Duodenal mucosa (tissue), 2 donors: ENCODE data around the gene PCAT7.
"Not testable (repeated sequence)": the region's sequence is repeated elsewhere in the genome, so short reads cannot be mapped to it uniquely, and the experiment has no call there.

ENCODE experiments used
- H3K27ac ChIP-seq: one replicate; pipeline ENCODE4 v1.7.0; 2013; ENCODE audit warnings: low read depth, low read length
- H3K27me3 ChIP-seq, 2 donors: one replicate each; pipeline ENCODE4 v1.7.0; 2013; ENCODE audit warnings: low read length in 2 of 2, control low read depth in 1 of 2; ENCODE audit not compliant: insufficient read depth in 2 of 2, control insufficient read depth in 1 of 2
- H3K36me3 ChIP-seq, 2 donors: one replicate each; pipeline ENCODE4 v1.7.0; 2013; ENCODE audit warnings: low read length in 2 of 2, control low read depth in 1 of 2; ENCODE audit not compliant: insufficient read depth in 2 of 2, control insufficient read depth in 1 of 2
- H3K4me1 ChIP-seq, 2 donors: one replicate each; pipeline ENCODE4 v1.7.0; 2013; ENCODE audit warnings: low read length in 2 of 2, control low read depth in 1 of 2; ENCODE audit not compliant: insufficient read depth in 2 of 2, control insufficient read depth in 1 of 2
- H3K4me3 ChIP-seq, 2 donors: one replicate each; pipeline ENCODE4 v1.7.0; 2013; ENCODE audit warnings: low read length in 2 of 2, low read depth in 1 of 2
- H3K9ac ChIP-seq, 2 donors: one replicate each; pipeline ENCODE4 v1.7.0; 2013; ENCODE audit warnings: low read length in 2 of 2, low read depth in 1 of 2
- H3K9me3 ChIP-seq, 2 donors: one replicate each; pipeline ENCODE4 v1.7.0; 2013; ENCODE audit warnings: low read length in 2 of 2, control low read depth in 1 of 2; ENCODE audit not compliant: control insufficient read depth in 1 of 2

PCAT7 gene

DNA sequence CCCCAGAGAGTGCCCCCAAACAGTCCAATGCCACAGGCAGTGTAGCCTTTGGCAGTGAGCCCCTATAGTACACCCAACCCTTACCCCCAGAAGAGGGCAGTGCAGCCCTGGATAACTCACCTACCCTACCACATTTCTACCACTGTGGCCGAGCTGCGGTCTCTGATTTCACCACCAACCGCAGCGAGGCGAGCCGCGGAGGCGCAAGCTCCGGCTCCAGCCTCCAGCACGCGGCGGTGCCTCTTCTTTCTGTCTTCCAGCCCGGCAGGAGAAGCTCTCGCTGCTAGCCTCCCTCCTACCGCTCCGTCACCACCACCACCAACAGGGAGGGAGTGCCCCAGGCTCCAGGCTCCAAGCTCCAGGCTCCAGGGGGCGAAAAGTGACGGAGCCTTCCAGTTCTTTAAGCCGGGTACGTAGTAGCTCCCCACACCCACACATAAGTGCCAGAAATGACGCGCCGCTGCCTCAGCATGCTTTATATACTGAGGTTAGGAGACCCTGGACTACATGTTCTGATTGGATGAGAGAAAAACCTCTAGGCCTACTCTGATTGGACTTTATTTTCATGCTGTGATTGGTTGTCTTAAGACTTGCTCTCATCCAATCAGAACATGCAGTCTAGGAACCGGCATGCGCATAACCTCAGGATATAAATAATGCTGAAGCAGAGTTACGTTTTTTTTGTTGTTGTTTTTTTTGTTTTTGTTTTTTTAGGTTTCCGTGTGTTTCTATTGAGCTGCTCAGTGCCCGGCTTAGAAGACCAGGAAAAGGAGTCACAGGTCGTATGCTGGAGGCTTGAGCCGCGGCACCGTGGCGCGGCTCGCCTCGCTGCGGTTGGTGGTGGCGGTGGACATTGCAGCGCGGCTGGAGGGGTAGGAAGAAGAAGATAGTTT, at the start of gene PCAT7:
PCAT7 (plus strand) TSS at position 645 of the 893 bp plus-strand sequence.
- Histone ChIP-seq H3K27me3 (no peaks in the 10 kb centered on the region), H3K9ac (peak within 1 kb of the TSS; percentile 44 to 77), H3K4me1 (peaks cover 5 to 8% of the 10 kb centered on the region in 2 donors), H3K9me3 (no peaks in the 10 kb centered on the region), H3K36me3 (peaks cover 0 to 5% of the 10 kb centered on the region in 2 donors), H3K27ac (peak within 1 kb of the TSS; percentile 44), H3K4me3 (peak within 1 kb of the TSS; percentile 77 to 79)

DNA sequence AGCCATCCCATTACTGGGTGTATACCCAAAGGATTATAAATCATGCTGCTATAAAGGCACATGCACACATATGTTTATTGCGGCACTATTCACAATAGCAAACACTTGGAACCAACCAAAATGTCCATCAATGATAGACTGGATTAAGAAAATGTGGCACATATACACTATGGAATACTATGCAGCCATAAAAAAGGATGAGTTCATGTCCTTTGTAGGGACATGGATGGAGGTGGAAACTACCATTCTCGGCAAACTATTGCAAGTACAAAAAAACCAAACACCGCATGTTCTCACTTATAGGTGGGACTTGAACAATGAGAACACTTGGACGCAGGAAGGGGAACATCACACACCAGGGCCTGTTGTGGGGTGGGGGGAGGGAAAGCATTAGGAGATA, 48.5 kb upstream of the PCAT7 start:
- not testable (repeated sequence) for H3K27ac ChIP-seq, H3K27me3 ChIP-seq, H3K4me1 ChIP-seq, H3K9me3 ChIP-seq, H3K4me3 ChIP-seq, H3K36me3 ChIP-seq, H3K9ac ChIP-seq

DNA sequence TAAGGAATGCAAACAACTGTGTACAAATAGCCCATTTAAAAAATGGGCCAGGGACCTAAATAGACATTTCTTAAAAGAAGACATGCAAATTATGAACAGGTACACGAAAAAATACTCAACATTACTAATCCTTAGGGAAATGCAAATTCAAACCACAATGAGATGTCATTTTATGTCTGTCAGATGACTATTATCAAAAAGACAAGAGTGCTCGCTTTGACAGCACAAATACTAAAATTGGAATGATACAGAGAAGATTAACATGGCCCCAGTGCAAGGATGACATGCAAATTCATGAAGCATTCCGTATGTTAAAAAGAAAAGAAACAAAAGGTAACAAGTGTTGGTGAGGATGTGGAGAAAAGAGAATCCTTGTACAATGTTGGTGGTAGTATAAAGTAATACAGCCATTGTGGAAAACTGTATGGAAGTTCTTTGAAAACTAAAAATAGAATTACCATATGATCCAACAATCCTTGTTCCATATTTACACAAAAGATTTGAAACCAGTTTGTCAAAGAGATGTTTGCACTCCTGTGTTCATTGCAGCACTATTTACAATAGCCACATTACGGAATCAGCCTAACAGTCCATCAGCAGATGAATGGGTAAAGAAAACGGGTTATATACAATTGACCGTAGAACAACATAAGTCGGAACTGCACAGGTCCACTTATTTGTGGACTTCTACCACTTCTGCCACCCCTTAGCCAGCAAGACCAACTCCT, 47.2 kb upstream of the PCAT7 start:
- Histone ChIP-seq H3K27ac (no peak overlapping the region), H3K36me3 (no peaks in the 10 kb centered on the region), H3K9ac (no peak overlapping the region), H3K9me3 (no peaks in the 10 kb centered on the region), H3K4me3 (no peak overlapping the region), H3K4me1 (no peaks in the 10 kb centered on the region), H3K27me3 (no peaks in the 10 kb centered on the region)

DNA sequence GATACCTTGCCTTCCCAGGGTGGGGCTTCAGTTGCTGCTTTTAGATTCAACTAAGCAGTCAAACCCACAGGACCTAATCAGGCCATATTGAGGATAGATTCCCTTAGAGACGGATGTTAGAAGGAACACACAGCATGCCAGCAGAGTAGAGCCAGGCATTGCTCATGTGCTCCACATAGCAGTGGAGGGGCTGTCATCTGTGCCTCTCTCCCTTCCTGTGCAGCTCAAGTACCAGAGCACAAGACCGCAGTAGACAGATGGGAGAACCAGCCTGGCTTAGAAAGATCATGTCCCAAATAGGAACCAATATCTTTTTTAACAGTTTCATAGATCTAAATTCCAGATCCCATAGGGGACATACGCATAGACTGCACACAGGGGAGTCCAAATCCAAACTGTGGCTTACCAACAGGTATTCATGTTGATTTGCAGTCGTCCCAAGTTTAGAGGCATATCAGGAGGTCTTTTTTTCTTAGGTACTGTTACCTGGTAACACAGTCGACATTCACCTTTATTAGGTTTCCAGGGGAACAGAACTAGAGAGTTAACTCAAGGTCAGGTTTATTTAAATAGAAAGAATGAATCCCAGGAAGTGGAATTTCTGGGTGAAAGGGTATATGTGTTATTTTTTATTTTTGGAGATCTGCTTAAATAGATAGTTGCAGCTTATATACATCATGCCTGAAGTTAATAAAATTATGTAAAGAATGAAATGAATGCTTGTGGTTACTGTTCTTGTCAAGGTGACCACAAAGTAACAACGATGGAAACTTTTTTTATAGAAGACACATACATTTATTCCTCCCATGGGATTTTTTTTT, 43.5 kb upstream of the PCAT7 start:
- Histone ChIP-seq H3K27me3 (no peaks in the 10 kb centered on the region), H3K27ac (no peak overlapping the region), H3K9ac (no peak overlapping the region), H3K9me3 (no peaks in the 10 kb centered on the region), H3K36me3 (no peaks in the 10 kb centered on the region), H3K4me3 (no peak overlapping the region), H3K4me1 (no peaks in the 10 kb centered on the region)

DNA sequence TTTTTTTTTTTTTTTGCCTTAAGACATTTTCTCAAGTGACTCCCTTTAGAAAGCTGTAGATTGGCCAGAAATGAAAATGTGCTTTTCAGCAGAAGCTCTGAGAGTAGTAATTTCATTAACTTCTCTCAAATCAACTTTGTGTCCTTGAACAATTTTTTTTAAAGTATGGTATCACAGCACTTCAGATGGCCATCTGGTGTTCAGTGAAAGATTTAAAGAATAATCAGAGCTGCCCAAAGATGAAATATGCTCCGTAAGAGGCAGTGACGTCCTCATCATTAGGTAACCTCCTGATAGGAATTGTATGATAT, 43.0 kb upstream of the PCAT7 start:
- no peaks in the 10 kb centered on the region for H3K9me3 ChIP-seq
- no peak overlapping the region for H3K4me3 ChIP-seq
- no peaks in the 10 kb centered on the region for H3K4me1 ChIP-seq
- no peaks in the 10 kb centered on the region for H3K36me3 ChIP-seq
- no peak overlapping the region for H3K9ac ChIP-seq
- H3K27me3 ChIP-seq, result no peaks in the 10 kb centered on the region
- H3K27ac ChIP-seq, result no peak overlapping the region

DNA sequence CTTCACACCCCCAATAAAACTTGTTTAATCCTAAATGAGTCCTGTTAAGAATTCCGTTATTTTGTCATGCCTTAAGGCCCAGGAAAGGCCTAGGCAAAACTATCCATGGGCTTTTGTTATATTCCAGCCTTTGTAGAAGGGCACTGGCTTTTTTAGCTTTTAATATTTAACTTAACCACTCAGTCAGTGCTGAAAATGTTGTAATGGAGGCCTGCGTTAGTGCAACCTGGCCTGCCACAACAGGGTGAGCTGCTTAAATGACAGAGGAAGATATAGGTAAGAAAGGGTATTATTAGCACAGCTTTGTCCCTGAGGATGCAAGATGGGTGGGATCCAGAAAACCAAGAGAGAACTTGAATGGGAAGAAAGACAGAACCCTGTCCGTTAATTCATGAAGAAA, 40.2 kb upstream of the PCAT7 start:
- Histone ChIP-seq H3K4me3 (no peak overlapping the region), H3K27me3 (no peaks in the 10 kb centered on the region), H3K4me1 (no peaks in the 10 kb centered on the region), H3K9me3 (no peaks in the 10 kb centered on the region), H3K9ac (no peak overlapping the region), H3K27ac (no peak overlapping the region), H3K36me3 (no peaks in the 10 kb centered on the region)

DNA sequence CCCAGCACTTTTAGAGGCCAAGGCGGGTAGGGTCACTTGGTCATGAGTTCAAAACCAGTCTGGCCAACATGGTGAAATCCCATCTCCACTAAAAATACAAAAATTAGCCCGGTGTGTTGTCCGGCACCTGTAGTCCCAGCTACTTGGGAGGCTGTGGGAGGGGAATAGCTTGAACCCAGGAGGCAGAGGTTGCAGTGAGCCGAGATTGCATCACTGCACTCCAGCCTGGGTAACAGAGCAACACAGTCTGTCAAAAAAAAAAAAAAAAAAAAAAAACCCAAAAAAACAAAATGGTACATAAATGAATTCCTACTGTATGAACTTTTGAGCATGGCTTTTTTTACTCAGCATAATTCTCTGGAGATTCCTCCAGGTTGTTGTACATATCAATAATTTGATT, 37.6 kb upstream of the PCAT7 start:
- Histone ChIP-seq H3K4me1 (no peaks in the 10 kb centered on the region), H3K9me3 (no peaks in the 10 kb centered on the region), H3K9ac (no peak overlapping the region), H3K27me3 (no peaks in the 10 kb centered on the region), H3K36me3 (no peaks in the 10 kb centered on the region), H3K4me3 (no peak overlapping the region), H3K27ac (no peak overlapping the region)

DNA sequence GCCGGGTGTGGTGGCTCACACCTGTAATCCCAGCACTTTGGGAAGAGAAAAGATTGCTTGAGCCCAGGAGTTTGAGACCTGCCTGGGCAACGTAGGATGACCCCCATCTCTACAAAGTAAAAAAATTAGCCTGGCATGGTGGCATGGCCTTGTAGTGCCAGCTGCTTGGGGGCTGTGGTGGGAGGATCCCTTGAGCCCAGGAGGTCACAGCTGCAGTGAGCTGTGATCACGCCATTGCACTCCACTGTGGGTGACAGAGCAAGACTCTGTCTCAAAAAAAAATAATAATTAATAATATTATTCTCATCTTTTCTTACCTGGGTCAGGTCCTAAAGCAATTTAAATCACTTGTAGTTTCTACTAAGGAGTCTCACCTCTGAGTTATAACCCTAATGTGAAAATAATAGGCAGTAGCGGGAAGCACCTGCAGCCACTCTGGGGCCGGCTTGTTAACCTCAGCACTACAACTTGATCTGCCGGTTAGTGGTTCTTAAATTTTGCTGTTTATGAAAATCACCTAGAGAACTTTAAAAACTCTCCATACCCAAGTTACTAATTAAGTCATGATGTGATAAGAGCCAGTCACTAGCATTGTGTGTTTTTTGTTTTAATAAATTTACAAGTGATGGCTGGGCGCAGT, 29.4 kb upstream of the PCAT7 start:
- no peak overlapping the region for H3K27ac ChIP-seq
- H3K4me1 ChIP-seq, result no peaks in the 10 kb centered on the region

DNA sequence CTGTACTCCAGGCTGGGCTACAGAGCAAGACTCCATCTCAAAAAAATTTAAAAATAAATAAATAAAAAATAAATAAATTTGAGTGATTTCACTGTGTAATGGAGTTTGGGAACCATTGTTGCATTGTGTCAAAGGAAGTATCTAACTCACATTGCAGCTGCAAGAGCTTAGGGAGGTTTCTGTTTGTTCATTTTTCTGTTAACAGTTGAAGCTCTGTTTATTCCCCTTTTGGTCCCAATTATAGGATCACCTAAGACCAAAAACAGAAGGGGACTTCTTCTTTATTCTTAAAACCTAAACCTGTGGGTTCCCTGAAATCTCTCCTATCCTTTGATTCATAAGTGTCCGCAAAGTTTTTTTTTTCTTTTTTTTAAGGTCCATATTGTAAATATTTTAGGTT, 28.6 kb upstream of the PCAT7 start:
- Histone ChIP-seq H3K27ac (no peak overlapping the region), H3K9ac (no peak overlapping the region), H3K36me3 (no peaks in the 10 kb centered on the region), H3K9me3 (no peaks in the 10 kb centered on the region), H3K4me3 (no peak overlapping the region), H3K27me3 (no peaks in the 10 kb centered on the region), H3K4me1 (no peaks in the 10 kb centered on the region)

More for the DNA sequence above, 29.4 kb upstream of the PCAT7 start:
- Histone ChIP-seq H3K36me3 (no peaks in the 10 kb centered on the region), H3K9me3 (no peaks in the 10 kb centered on the region), H3K27me3 (no peaks in the 10 kb centered on the region), H3K4me3 (no peak overlapping the region), H3K9ac (no peak overlapping the region)
